ENCODE measurements around the gene THSD4. TPM values are rescaled to one million over a fixed set of nuclear protein-coding genes. Genes with fewer than 3 reads are reported as not detected.

THSD4 gene
- polyA plus RNA-seq, 1 donor from 2014 or later, result 0.46 TPM

- no peak overlapping the region for H3K4me2 ChIP-seq (ENCODE audit: low read length)
Measured at GRCh38 chr15:71384501-71384900, 269.2 kb downstream of the THSD4 start.

GRCh38 chr15:71385026-71385425 lies 269.8 kb downstream of the THSD4 start:
- no peak overlapping the region for H3K27ac ChIP-seq (ENCODE audit: low read length)
- no peak overlapping the region for H3K9ac ChIP-seq (ENCODE audit: low read length)
- H3K4me3 ChIP-seq (ENCODE audit: low read length), result no peak overlapping the region
- H3K36me3 ChIP-seq (ENCODE audit: insufficient read depth, low read length), result no peaks in the 10 kb centered on the region
- no peak for TF ChIP-seq RAD21 (conservative IDR thresholded peaks at IDR 0.05)
- no peak for TF ChIP-seq CTCF (IDR thresholded peaks at IDR 0.05; ENCODE audit: poor library complexity, severe bottlenecking)
- no peak for TF ChIP-seq EP300 (conservative IDR thresholded peaks at IDR 0.05; ENCODE audit: poor library complexity, severe bottlenecking)
- TF ChIP-seq TAF1 (IDR thresholded peaks at IDR 0.05; ENCODE audit: low read depth), result no peak
- no peak for TF ChIP-seq REST (IDR thresholded peaks at IDR 0.05; ENCODE audit: borderline replicate concordance)
- TF ChIP-seq SMC3 (conservative IDR thresholded peaks at IDR 0.05; ENCODE audit: poor library complexity), result no peak
- no peak for TF ChIP-seq EZH2 (IDR thresholded peaks at IDR 0.05; ENCODE audit: borderline replicate concordance, insufficient read depth, low read length, poor library complexity, severe bottlenecking)
- TF ChIP-seq MXI1 (conservative IDR thresholded peaks at IDR 0.05; ENCODE audit: poor library complexity, severe bottlenecking), result no peak
- no peak for TF ChIP-seq POLR2AphosphoS5 (IDR thresholded peaks at IDR 0.05)
- H3F3A ChIP-seq (ENCODE audit: insufficient read depth, low read length, poor library complexity, severe bottlenecking), result no peaks in the 10 kb centered on the region
- peaks cover 23% of the 10 kb centered on the region for H3K27me3 ChIP-seq (ENCODE audit: insufficient read depth, low read depth, low read length)
- no peak overlapping the region for H3K4me2 ChIP-seq (ENCODE audit: low read length)
- no peaks in the 10 kb centered on the region for H3K9me3 ChIP-seq (ENCODE audit: low read length)
- H4K20me1 ChIP-seq (ENCODE audit: insufficient read depth), result no peaks in the 10 kb centered on the region
- no peaks in the 10 kb centered on the region for H3K9me2 ChIP-seq (ENCODE audit: insufficient read depth, low read length)
- H2AFZ ChIP-seq (ENCODE audit: low read depth, low read length), result no peak overlapping the region
- H3K79me2 ChIP-seq (replicated peaks; ENCODE audit: insufficient read depth, low read length), result no peaks in the 10 kb centered on the region

More at GRCh38 chr15:71384501-71384900, 269.2 kb downstream of the THSD4 start:
- no peaks in the 10 kb centered on the region for H3K9me2 ChIP-seq (ENCODE audit: insufficient read depth, low read length)
- no peaks in the 10 kb centered on the region for H4K20me1 ChIP-seq (ENCODE audit: insufficient read depth)
- H3F3A ChIP-seq (ENCODE audit: insufficient read depth, low read length, poor library complexity, severe bottlenecking), result no peaks in the 10 kb centered on the region
- H3K4me3 ChIP-seq (ENCODE audit: low read length), result no peak overlapping the region
- TF ChIP-seq REST (IDR thresholded peaks at IDR 0.05; ENCODE audit: borderline replicate concordance) (no peak), POLR2AphosphoS5 (IDR thresholded peaks at IDR 0.05) (no peak), MXI1 (conservative IDR thresholded peaks at IDR 0.05; ENCODE audit: poor library complexity, severe bottlenecking) (no peak), EZH2 (IDR thresholded peaks at IDR 0.05; ENCODE audit: borderline replicate concordance, insufficient read depth, low read length, poor library complexity, severe bottlenecking) (no peak), SMC3 (conservative IDR thresholded peaks at IDR 0.05; ENCODE audit: poor library complexity) (no peak), EP300 (conservative IDR thresholded peaks at IDR 0.05; ENCODE audit: poor library complexity, severe bottlenecking) (no peak)
- peaks cover 23% of the 10 kb centered on the region for H3K27me3 ChIP-seq (ENCODE audit: insufficient read depth, low read depth, low read length)
- no peak overlapping the region for H3K9ac ChIP-seq (ENCODE audit: low read length)
- H3K9me3 ChIP-seq (ENCODE audit: low read length), result no peaks in the 10 kb centered on the region
- no peaks in the 10 kb centered on the region for H3K79me2 ChIP-seq (replicated peaks; ENCODE audit: insufficient read depth, low read length)
- H2AFZ ChIP-seq (ENCODE audit: low read depth, low read length), result no peak overlapping the region
- no peaks in the 10 kb centered on the region for H3K36me3 ChIP-seq (ENCODE audit: insufficient read depth, low read length)
- H3K27ac ChIP-seq (ENCODE audit: low read length), result no peak overlapping the region

Data from neural cell (in vitro differentiated cells).